ENCODE results near the gene OR7E24. TPM values are rescaled to one million over a fixed set of nuclear protein-coding genes. Genes with fewer than 3 reads are reported as not detected.

OR7E24 gene
- total RNA-seq = not detected in 2 replicates

GRCh38 chr19:9250630-9251029 is at the start of gene OR7E24:
Gene OR7E24, plus strand, starts transcription at chr19:9250930. Its CDS starts 114 bp downstream, at chr19:9251044.

DNA sequence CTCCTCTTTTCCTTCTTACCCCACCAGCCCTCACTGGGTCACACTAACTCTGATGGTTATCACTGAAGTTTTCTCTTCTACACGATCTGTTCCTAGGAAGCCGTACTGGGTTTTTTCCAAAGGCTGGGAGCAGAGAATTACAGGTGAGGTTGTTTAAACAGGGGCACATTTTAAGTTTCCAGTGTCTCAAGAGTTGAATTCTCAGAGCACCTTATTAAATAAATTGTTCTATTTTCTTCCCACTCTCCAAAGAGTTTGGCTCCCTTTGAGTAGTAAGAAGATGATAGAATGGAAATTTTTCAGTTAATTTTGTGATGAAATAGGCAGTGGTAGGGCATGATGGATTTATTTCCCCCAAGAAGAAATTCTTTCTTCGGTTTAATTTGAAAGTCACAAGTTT is 31.2 kb upstream of the OR7E24 start, which contains the start of gene OR7D4:
Gene OR7D4, minus strand, starts transcription at position 101 of the 400 bp plus-strand sequence. CDS start 4,752 bp downstream, outside the sequence.

Other genes with a start within 250 kb of the OR7E24 start
- not detected in 2 replicates for gene MUC16, start 240.5 kb upstream of the OR7E24 start, total RNA-seq
- not detected in 2 replicates for gene OR1M1, start 163.9 kb upstream of the OR7E24 start, total RNA-seq
- not detected in 2 replicates for gene OR7G2, start 143.5 kb upstream of the OR7E24 start, total RNA-seq
- not detected in 2 replicates for gene OR7G1, start 135.2 kb upstream of the OR7E24 start, total RNA-seq
- not detected in 2 replicates for gene OR7G3, start 124.0 kb upstream of the OR7E24 start, total RNA-seq
- 8.0 and 13.4 TPM in 2 replicates for gene ZNF317, start 110.5 kb upstream of the OR7E24 start, total RNA-seq
- not detected in 2 replicates for gene OR7D2, start 72.0 kb upstream of the OR7E24 start, total RNA-seq
- not detected in 2 replicates for gene OR7D4, start 31.3 kb upstream of the OR7E24 start, total RNA-seq
- gene ZNF699, start 58.9 kb downstream of the OR7E24 start, total RNA-seq = 6.6 and 8.6 TPM in 2 replicates
- 4.4 and 5.9 TPM in 2 replicates for gene ZNF559, start 73.2 kb downstream of the OR7E24 start, total RNA-seq
- 0.89 and 5.4 TPM in 2 replicates for gene ZNF177, start 112.1 kb downstream of the OR7E24 start, total RNA-seq
- 6.8 and 14.8 TPM in 2 replicates for gene ZNF266, start 184.6 kb downstream of the OR7E24 start, total RNA-seq
- gene ZNF560, start 247.7 kb downstream of the OR7E24 start, total RNA-seq = 0.67 and 1.0 TPM in 2 replicates

Measured in bronchus fibroblast of lung (primary cell).